H1 (cell line): Measurements from ENCODE around the gene GPER1.

ENCODE experiments used
- CHD1 ChIP-seq: IDR thresholded peaks from 2 replicates; pipeline ENCODE4 v1.6.1; 2012; ENCODE audit warnings: low read depth, low read length, improper control_type of control experiment
- EGR1 ChIP-seq: IDR thresholded peaks from 2 replicates; pipeline ENCODE4 v1.6.1; 2011; ENCODE audit warnings: low read depth, low read length, borderline replicate concordance
- EP300 ChIP-seq, 2 experiments: IDR thresholded peaks; 1 replicate in 1 of 2; 2 replicates in 1 of 2; pipeline ENCODE4 v1.6.1; 2011 to 2012; ENCODE audit warnings: low read depth in 2 of 2, low read length in 2 of 2, mild to moderate bottlenecking in 2 of 2, borderline replicate concordance in 1 of 2, inconsistent platforms in 1 of 2, moderate library complexity in 1 of 2
- MAFK ChIP-seq: IDR thresholded peaks from 2 replicates; pipeline ENCODE4 v1.6.1; 2012; ENCODE audit warnings: low read depth, mild to moderate bottlenecking, improper control_type of control experiment, low read length
- PHF8 ChIP-seq: fragments of 200-600 bp; sonication (generic); conservative IDR thresholded peaks from 2 replicates; pipeline ENCODE4 v1.7.1; 2012; ENCODE audit warnings: low read depth, mild to moderate bottlenecking, inconsistent platforms, low read length, moderate library complexity
- RAD21 ChIP-seq, 2 experiments: IDR thresholded peaks in 1 of 2; conservative IDR thresholded peaks in 1 of 2; 2 replicates each; pipeline ENCODE4 v1.6.1; 2011; ENCODE audit warnings: low read depth in 2 of 2, low read length in 2 of 2, improper control_type of control experiment in 1 of 2, inconsistent platforms in 1 of 2, mild to moderate bottlenecking in 1 of 2, moderate library complexity in 1 of 2
- RXRA ChIP-seq: IDR thresholded peaks from 2 replicates; pipeline ENCODE4 v1.6.1; 2011; ENCODE audit warnings: low read depth, mild to moderate bottlenecking, low read length, moderate library complexity; ENCODE audit not compliant: insufficient read depth
- TAF1 ChIP-seq: IDR thresholded peaks from 2 replicates; pipeline ENCODE4 v1.6.1; 2011; ENCODE audit warnings: mild to moderate bottlenecking, low read depth, low read length
- TCF12 ChIP-seq: IDR thresholded peaks from 2 replicates; pipeline ENCODE4 v1.6.1; 2011; ENCODE audit warnings: low read depth, mild to moderate bottlenecking, low read length
- ZNF274 ChIP-seq: IDR thresholded peaks from 2 replicates; pipeline ENCODE4 v1.7.0; 2012; ENCODE audit warnings: low read length, borderline replicate concordance; ENCODE audit errors: extremely low read depth
- TF ChIP-seq, protein P1 (sequence below): IDR thresholded peaks from 2 replicates; pipeline ENCODE4 v1.6.1; 2011; ENCODE audit warnings: low read depth, mild to moderate bottlenecking, low read length; ENCODE audit not compliant: insufficient read depth
- TF ChIP-seq, protein P2 (sequence below), 3 experiments: IDR thresholded peaks; 1 replicate in 2 of 3; 2 replicates in 1 of 3; pipeline versions ENCODE4 v1.5.1 to v1.6.1; 2011; ENCODE audit warnings: low read length in 3 of 3, mild to moderate bottlenecking in 3 of 3, inconsistent platforms in 2 of 3, low read depth in 1 of 3, moderate library complexity in 1 of 3; ENCODE audit not compliant: insufficient read depth in 1 of 3; ENCODE audit errors: control extremely low read depth in 1 of 3

DNA sequence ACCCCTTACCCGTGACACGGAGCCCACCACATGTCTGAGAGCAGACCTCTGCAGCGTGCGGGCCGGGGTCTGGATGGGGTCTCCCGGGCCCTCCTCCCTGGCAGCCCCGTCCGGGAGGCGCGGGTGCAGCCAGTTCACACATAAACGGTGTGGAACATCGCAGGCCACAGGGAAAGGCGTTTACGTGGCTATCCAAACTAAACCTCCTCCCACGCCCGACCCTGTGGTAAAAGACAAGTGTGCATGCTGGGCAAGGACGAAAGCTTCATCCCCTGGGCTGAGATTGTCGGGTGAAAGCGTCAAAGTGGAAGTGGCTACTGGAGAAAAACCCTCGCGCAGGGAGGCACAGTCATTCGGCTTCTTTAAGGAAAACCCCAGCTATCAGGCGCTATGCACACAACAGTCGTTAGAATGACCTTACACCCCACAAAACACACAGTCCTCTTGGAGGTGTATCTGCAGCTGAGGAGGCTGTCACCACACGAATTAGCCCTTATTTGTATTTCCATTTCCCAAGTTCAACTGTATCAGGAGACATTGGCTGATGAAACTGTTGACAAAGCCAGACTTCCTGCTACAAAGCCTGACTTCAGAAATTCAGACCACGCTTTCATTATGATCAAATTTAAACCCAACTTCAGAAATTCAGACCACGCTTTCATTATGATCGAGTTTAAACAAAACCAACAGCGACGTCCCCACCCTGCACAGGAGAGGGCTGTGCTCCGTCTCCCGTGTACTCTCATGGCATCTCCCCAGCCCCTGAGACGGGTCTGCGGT is 15.3 kb downstream of the GPER1 start:
- TF ChIP-seq EP300 (IDR thresholded peaks at IDR 0.05; ENCODE audit: borderline replicate concordance in 1 of 2, low read depth in 2 of 2, low read length in 2 of 2), result no peak
- TF ChIP-seq, protein P1, sequence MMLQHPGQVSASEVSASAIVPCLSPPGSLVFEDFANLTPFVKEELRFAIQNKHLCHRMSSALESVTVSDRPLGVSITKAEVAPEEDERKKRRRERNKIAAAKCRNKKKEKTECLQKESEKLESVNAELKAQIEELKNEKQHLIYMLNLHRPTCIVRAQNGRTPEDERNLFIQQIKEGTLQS, result no peak
- TF ChIP-seq PHF8, result no peak
- TF ChIP-seq RAD21 (IDR thresholded peaks at IDR 0.05 in 1 of 2, conservative IDR thresholded peaks at IDR 0.05 in 1 of 2; ENCODE audit: low read depth in 2 of 2, low read length in 2 of 2), result no peak
- TF ChIP-seq EGR1, result no peak
- no peak for TF ChIP-seq CHD1
- TF ChIP-seq, protein P2, sequence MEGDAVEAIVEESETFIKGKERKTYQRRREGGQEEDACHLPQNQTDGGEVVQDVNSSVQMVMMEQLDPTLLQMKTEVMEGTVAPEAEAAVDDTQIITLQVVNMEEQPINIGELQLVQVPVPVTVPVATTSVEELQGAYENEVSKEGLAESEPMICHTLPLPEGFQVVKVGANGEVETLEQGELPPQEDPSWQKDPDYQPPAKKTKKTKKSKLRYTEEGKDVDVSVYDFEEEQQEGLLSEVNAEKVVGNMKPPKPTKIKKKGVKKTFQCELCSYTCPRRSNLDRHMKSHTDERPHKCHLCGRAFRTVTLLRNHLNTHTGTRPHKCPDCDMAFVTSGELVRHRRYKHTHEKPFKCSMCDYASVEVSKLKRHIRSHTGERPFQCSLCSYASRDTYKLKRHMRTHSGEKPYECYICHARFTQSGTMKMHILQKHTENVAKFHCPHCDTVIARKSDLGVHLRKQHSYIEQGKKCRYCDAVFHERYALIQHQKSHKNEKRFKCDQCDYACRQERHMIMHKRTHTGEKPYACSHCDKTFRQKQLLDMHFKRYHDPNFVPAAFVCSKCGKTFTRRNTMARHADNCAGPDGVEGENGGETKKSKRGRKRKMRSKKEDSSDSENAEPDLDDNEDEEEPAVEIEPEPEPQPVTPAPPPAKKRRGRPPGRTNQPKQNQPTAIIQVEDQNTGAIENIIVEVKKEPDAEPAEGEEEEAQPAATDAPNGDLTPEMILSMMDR (IDR thresholded peaks at IDR 0.05; ENCODE audit: control extremely low read depth in 1 of 3, insufficient read depth in 1 of 3, low read depth in 1 of 3, low read length in 3 of 3), result no peak
- no peak for TF ChIP-seq MAFK
- TF ChIP-seq RXRA, result no peak
- TF ChIP-seq ZNF274, result no peak
- TF ChIP-seq TAF1, result no peak
- TF ChIP-seq TCF12, result no peak
